ENCODE measurements around the gene HEATR5B. TPM values are rescaled to one million over a fixed set of nuclear protein-coding genes. Genes with fewer than 3 reads are reported as not detected.

HEATR5B gene
- total and polyA plus RNA-seq, 2 donors (not counting 1 experiment from before 2014, with no cell fraction given): 33.0 to 44.3 TPM

GRCh38 chr2:36976065-36976464, 108.1 kb downstream of the HEATR5B start:
- POLR2A ChIA-PET: interaction anchor here (1.2 kb wide), 1 partner anchor 33 kb away, joined by 6 read pairs; no protein-coding TSS in a partner anchor
- Histone ChIP-seq H3K4me2 (replicated peaks; ENCODE audit: low read depth, low read length, poor library complexity, severe bottlenecking) (no peak overlapping the region), H3K4me1 (ENCODE audit: control insufficient read depth in 2 of 2, insufficient read depth in 2 of 2, low read length in 2 of 2) (no peaks in the 10 kb centered on the region), H3K9me3 (ENCODE audit: control extremely low read depth in 1 of 3, control insufficient read depth in 2 of 3, insufficient read depth in 1 of 3, low read length in 2 of 3) (peaks cover 0 to 5% (median 2%) of the 10 kb centered on the region in 3 donors), H4K20me1 (ENCODE audit: control insufficient read depth, insufficient read depth, low read length, poor library complexity, severe bottlenecking) (no peaks in the 10 kb centered on the region), H3K27ac (ENCODE audit: low read length in 2 of 2) (no peak overlapping the region), H3K36me3 (replicated peaks in 1 of 2; ENCODE audit: control extremely low read depth in 1 of 2, control insufficient read depth in 1 of 2, extremely low read depth in 1 of 2, insufficient read depth in 2 of 2, low read length in 1 of 2) (peaks cover 0 to 12% of the 10 kb centered on the region in 2 experiments), H3K79me2 (ENCODE audit: control insufficient read depth, insufficient read depth, low read length) (no peaks in the 10 kb centered on the region), H2AFZ (ENCODE audit: insufficient read depth, low read depth, low read length, poor library complexity, severe bottlenecking) (no peak overlapping the region), H3K9ac (ENCODE audit: low read length) (no peak overlapping the region), H3K4me3 (ENCODE audit: control extremely low read depth in 1 of 5, extremely low read depth in 1 of 5, insufficient read depth in 1 of 5, low read depth in 2 of 5, low read length in 4 of 5) (no peak overlapping the region), H3K27me3 (replicated peaks in 1 of 4; ENCODE audit: control extremely low read depth in 1 of 4, control insufficient read depth in 3 of 4, insufficient read depth in 4 of 4, low read length in 3 of 4) (no peaks in the 10 kb centered on the region)
- WGBS (ENCODE audit: insufficient coverage): no CpG with 5 or more reads among the region's 2 CpGs
- no peak for ATAC-seq (ENCODE audit: low read depth)
- Mint-ChIP-seq H3K27ac (no peak overlapping the region), H3K4me1 (no peaks in the 10 kb centered on the region), H3K27me3 (no peaks in the 10 kb centered on the region), H3K4me3 (no peak overlapping the region), H3K9me3 (ENCODE audit: insufficient read depth) (peaks cover 4% of the 10 kb centered on the region)
- DNase-seq: no peak
- TF ChIP-seq CTCF (IDR thresholded peaks at IDR 0.05) (no peak), EZH2 (IDR thresholded peaks at IDR 0.05; ENCODE audit: borderline replicate concordance, insufficient read depth, low read depth, low read length, poor library complexity, severe bottlenecking) (no peak)
- intact Hi-C loops (cut with micrococcal nuclease): no loop called here
- CTCF ChIA-PET: no interaction called here

GRCh38 chr2:36975306-36975705, 108.9 kb downstream of the HEATR5B start:
- H2AFZ ChIP-seq (ENCODE audit: insufficient read depth, low read depth, low read length, poor library complexity, severe bottlenecking): no peak overlapping the region
- no peaks in the 10 kb centered on the region for H3K4me1 ChIP-seq (ENCODE audit: control insufficient read depth in 2 of 2, insufficient read depth in 2 of 2, low read length in 2 of 2)
- Mint-ChIP-seq H3K4me3 (no peak overlapping the region), H3K27ac (no peak overlapping the region), H3K9me3 (ENCODE audit: insufficient read depth) (peaks cover 4% of the 10 kb centered on the region), H3K27me3 (no peaks in the 10 kb centered on the region), H3K4me1 (no peaks in the 10 kb centered on the region)
- POLR2A ChIA-PET: interaction anchor here (0.7 to 1.2 kb wide), 2 partner anchors 21 to 34 kb away, joined by 5 to 6 read pairs; no protein-coding TSS in a partner anchor
- no peak overlapping the region for H3K4me2 ChIP-seq (replicated peaks; ENCODE audit: low read depth, low read length, poor library complexity, severe bottlenecking)
- H3K4me3 ChIP-seq (ENCODE audit: control extremely low read depth in 1 of 5, extremely low read depth in 1 of 5, insufficient read depth in 1 of 5, low read depth in 2 of 5, low read length in 4 of 5): no peak overlapping the region
- H3K27me3 ChIP-seq (replicated peaks in 1 of 4; ENCODE audit: control extremely low read depth in 1 of 4, control insufficient read depth in 3 of 4, insufficient read depth in 4 of 4, low read length in 3 of 4): no peaks in the 10 kb centered on the region
- CTCF ChIA-PET: no interaction called here
- H3K27ac ChIP-seq (ENCODE audit: low read length in 2 of 2): no peak overlapping the region
- no peak for DNase-seq
- H3K9ac ChIP-seq (ENCODE audit: low read length): no peak overlapping the region
- H3K79me2 ChIP-seq (ENCODE audit: control insufficient read depth, insufficient read depth, low read length): no peaks in the 10 kb centered on the region
- no peaks in the 10 kb centered on the region for H4K20me1 ChIP-seq (ENCODE audit: control insufficient read depth, insufficient read depth, low read length, poor library complexity, severe bottlenecking)
- no peak for TF ChIP-seq CTCF (IDR thresholded peaks at IDR 0.05)
- no peak for TF ChIP-seq EZH2 (IDR thresholded peaks at IDR 0.05; ENCODE audit: borderline replicate concordance, insufficient read depth, low read depth, low read length, poor library complexity, severe bottlenecking)
- peaks cover 0 to 6% of the 10 kb centered on the region in 2 experiments for H3K36me3 ChIP-seq (replicated peaks in 1 of 2; ENCODE audit: control extremely low read depth in 1 of 2, control insufficient read depth in 1 of 2, extremely low read depth in 1 of 2, insufficient read depth in 2 of 2, low read length in 1 of 2)
- intact Hi-C loops (cut with micrococcal nuclease): no loop called here
- no peak for ATAC-seq (ENCODE audit: low read depth)
- WGBS (ENCODE audit: insufficient coverage): 92% methylated on average over 7 of the region's 8 CpGs
- H3K9me3 ChIP-seq (ENCODE audit: control extremely low read depth in 1 of 3, control insufficient read depth in 2 of 3, insufficient read depth in 1 of 3, low read length in 2 of 3): peaks cover 0 to 5% (median 2%) of the 10 kb centered on the region in 3 donors
